HG02759 (cell line): ENCODE measurements around the gene IQCF6.
"Not testable (repeated sequence)": the region's sequence is repeated elsewhere in the genome, so short reads cannot be mapped to it uniquely, and the experiment has no call there.

Experiments used
- ATAC-seq: cut with Tn5 transposase; IDR thresholded peaks from one replicate; pipeline ENCODE4 v1.9.1; 2021; ENCODE audit warnings: mild to moderate bottlenecking, moderate library complexity; ENCODE audit not compliant: unreplicated experiment

Gene IQCF6

GRCh38 chr3:51773529-51774056, 5.4 kb downstream of the IQCF6 start:
- ATAC-seq, result no peak

- no peak for ATAC-seq
Observed at GRCh38 chr3:51759203-51759602, 19.8 kb downstream of the IQCF6 start.

DNA sequence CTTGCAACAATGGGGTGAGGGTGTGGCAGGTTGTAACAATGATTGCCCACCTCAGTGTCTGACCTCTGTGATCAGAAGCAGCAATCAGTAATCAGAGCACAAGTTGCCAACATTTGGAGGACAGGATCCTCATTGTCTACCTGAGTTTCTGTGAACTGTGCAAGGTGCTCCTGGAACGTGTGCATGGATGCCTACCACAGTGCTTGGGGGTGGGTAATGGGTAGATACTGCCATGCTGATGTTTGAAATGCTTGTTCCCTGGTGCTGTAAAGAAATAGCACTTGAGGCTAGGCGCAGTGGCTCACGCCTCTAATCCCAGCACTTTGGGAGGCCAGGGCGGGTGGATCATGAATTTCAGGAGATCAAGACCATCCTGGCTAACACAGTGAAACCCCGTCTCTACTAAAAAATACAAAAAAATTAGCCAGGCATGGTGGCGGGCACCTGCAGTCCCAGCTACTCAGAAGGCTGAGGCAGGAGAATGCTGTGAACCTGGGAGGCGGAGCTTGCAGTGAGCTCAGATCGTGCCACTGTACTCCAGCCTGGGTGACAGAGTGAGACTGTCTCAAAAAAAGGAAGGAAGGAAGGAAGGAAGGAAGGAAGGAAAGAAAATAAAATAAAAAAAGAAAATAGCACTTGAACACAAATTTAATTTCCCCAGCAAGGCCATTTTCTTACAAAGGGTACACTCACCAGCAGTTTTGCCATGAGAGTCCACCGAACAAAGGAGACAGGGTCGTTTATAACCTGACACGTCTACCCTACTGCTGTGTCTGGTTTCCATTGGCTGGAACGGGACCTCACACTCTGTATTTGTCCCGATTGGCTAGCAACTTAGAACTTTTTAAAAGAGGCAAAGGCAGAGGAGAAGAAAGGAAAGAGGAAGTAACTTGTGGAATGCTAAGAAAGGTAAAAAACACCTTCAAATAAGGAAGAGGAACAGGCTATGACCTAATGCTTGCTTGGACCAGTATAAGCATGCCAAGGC, 25.0 kb downstream of the IQCF6 start:
- ATAC-seq, result not testable (repeated sequence)

DNA sequence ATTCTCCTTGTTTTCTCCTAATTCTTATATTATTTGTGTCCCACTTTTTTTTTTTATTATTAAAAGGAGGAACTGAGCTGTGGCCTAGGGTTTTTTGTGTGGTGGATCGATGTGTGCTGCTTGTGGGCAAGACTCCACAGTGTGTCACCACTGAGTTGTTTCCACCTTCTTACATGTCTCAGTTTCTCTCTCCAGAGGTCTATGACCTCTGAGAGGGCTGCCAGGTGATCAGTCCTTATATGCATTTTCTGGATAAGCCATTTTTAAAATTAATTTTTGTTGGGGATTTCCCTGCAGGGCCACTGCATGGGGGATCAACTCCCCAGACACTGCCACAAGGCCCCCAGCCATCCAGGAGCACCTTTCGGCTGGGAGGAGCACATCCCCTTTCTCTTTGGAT, 27.8 kb downstream of the IQCF6 start:
- ATAC-seq, result no peak

DNA sequence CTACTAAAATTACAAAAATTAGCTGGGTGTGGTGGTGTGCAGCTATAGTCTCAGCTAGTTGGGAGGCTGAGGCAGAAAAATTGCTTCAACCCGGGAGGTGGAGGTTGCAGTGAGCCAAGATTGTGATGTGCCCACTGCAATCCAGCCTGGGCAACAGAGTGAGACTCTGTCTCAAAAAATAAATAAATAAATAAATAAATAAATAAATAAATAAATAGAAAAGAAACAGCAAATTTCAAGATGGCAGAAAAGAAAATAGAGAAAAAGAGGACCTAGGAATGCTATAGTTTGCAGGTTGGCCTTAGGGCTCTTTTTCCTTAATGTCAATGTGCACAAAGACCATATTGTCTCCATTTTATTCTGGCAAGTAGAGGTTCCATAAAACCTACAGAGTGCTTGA, 28.2 kb downstream of the IQCF6 start:
- ATAC-seq, result no peak

GRCh38 chr3:51748327-51748726, 30.7 kb downstream of the IQCF6 start:
- no peak for ATAC-seq

GRCh38 chr3:51747840-51748239, 31.2 kb downstream of the IQCF6 start:
- ATAC-seq, result no peak

DNA sequence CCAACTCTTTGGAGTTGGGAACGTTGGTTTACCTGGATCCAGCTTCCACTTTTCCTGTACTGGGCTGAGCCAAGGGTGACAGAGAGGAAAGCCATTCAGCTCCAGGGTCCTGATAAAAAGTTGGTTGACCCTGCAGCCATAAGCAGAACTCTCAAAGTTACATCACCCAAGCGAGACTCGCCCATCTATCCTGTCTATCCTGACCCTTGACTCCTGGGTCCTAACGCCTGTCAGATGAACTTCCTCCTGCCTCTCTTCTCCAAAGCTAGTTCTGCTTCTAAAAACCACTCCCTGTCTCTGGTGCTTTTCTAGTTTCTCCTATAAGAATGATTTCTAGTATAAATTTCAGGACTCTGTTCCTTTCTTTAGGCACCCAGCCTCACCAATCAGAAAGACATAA, 36.1 kb downstream of the IQCF6 start:
- ATAC-seq, result not testable (repeated sequence)

- not testable (repeated sequence) for ATAC-seq
Observed at GRCh38 chr3:51742320-51742719, 36.7 kb downstream of the IQCF6 start.

GRCh38 chr3:51739110-51739509, 39.9 kb downstream of the IQCF6 start:
- ATAC-seq, result no peak

- ATAC-seq, result no peak
Observed at GRCh38 chr3:51735950-51736349, 43.1 kb downstream of the IQCF6 start.

DNA sequence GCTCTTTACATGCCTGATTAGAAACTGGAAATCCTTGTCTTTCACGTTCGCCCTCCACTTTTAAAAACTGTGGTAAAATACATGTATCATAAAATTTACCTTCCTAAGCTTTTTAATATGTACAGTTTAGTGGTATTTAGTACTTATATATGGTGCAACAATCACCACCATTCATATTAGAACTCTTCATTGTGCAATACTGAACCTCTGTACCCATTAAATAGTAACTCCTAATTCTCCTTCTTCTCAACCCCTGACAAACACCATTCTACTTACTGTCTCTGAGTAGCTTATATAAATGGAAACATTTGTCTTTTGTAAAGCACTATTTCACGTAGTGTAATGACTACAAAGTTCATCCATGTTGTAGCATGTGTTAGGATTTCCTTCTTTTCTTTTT, 44.0 kb downstream of the IQCF6 start:
- ATAC-seq, result no peak

DNA sequence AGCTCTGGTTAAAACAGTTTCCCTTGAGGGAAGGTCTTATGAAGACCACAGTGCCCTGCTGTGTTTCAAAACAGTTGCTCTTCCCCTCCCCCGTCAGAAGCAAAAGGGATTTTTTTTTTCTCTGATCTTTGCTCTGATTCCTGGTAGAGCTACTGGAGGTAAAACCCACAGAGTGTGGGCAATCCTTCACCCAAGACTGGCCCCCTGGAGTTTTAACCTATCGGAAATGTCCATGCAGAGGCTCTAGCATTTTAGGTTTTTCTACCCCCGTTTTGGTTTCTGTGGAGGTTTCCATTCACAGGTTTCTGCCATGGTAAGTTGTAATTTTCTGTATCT, 44.5 kb downstream of the IQCF6 start:
- ATAC-seq, result no peak

DNA sequence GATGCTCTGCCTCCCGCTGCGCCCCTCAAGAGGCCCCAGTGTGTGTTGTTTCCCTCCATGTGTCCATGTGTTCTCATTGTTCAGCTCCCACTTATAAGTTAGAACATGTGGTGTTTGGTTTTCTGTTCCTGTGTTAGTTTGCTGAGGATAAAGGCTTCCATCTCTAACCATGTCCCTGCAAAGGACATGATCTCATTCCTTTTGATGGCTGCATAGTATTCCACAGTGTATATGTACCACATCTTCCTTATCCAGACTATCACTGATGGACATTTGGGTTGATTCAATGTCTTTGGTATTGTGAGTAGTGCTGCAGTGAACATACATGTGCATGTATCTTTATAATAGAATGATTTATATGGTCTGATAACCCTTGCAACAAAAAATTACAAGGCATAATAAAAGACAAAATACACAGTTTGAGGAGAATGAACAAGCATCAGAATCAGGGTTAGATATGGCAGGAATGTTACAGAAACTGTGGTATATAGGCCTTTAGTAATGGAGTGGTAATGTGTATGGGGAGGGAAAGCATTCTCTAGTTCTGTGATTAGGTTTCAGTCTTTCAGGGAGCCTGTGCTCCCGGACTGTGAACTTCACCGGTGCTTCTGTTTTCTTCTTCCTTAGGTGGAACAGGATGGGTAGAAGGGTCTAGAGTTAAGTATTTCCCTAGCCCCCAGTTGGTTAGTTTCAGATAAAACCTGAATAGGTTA, 45.0 kb downstream of the IQCF6 start:
- no peak for ATAC-seq

GRCh38 chr3:51729042-51729633, 49.9 kb downstream of the IQCF6 start:
- ATAC-seq, result no peak
